WTC11 (cell line): ENCODE measurements around the gene FZD2. TPM values are rescaled to one million over a fixed set of nuclear protein-coding genes. Genes with fewer than 3 reads are reported as not detected.

Experiments
- CBFB ChIP-seq: sonication (generic); formaldehyde crosslinking; IDR thresholded peaks from 2 replicates; pipeline ENCODE4 v1.8.1; 2022; ENCODE audit warnings: mild to moderate bottlenecking, low read depth, missing genetic modification reagents
- FOXK1 ChIP-seq: sonication (generic); formaldehyde crosslinking; IDR thresholded peaks from 2 replicates; pipeline ENCODE4 v1.8.0; 2022; ENCODE audit warnings: mild to moderate bottlenecking, moderate library complexity, missing genetic modification reagents
- GABPB1 ChIP-seq: sonication (generic); formaldehyde crosslinking; IDR thresholded peaks from 2 replicates; pipeline ENCODE4 v1.8.1; 2023; ENCODE audit warnings: mild to moderate bottlenecking, missing genetic modification reagents
- NR1H2 ChIP-seq: sonication (generic); formaldehyde crosslinking; IDR thresholded peaks from 2 replicates; pipeline ENCODE4 v1.9.0; 2021; ENCODE audit warnings: mild to moderate bottlenecking, moderate library complexity, missing genetic modification reagents
- SMAD4 ChIP-seq: sonication (generic); formaldehyde crosslinking; IDR thresholded peaks from 2 replicates; pipeline ENCODE4 v1.8.0; 2022; ENCODE audit warnings: mild to moderate bottlenecking, missing genetic modification reagents
- SOX15 ChIP-seq: fragments of 250-450 bp; sonication (Bioruptor Pico); IDR thresholded peaks from 2 replicates; pipeline ENCODE4 v1.9.0; 2021; ENCODE audit warnings: mild to moderate bottlenecking
- TCF7 ChIP-seq: sonication (generic); formaldehyde crosslinking; IDR thresholded peaks from 2 replicates; pipeline ENCODE4 v1.8.0; 2022; ENCODE audit warnings: mild to moderate bottlenecking, low read depth, missing genetic modification reagents, moderate library complexity
- TEAD1 ChIP-seq: sonication (generic); formaldehyde crosslinking; IDR thresholded peaks from 2 replicates; pipeline ENCODE4 v1.8.0; 2022; ENCODE audit warnings: mild to moderate bottlenecking, missing genetic modification reagents
- ZNF138 ChIP-seq: sonication (generic); formaldehyde crosslinking; conservative IDR thresholded peaks from 2 replicates; pipeline ENCODE4 v1.8.1; 2022; ENCODE audit warnings: mild to moderate bottlenecking, moderate library complexity, missing genetic modification reagents
- ZNF219 ChIP-seq: sonication (generic); formaldehyde crosslinking; IDR thresholded peaks from 2 replicates; pipeline ENCODE4 v1.8.0; 2023; ENCODE audit warnings: missing genetic modification reagents, mild to moderate bottlenecking, borderline replicate concordance
- ZNF232 ChIP-seq: sonication (generic); formaldehyde crosslinking; IDR thresholded peaks from 2 replicates; pipeline ENCODE4 v1.8.0; 2022; ENCODE audit warnings: mild to moderate bottlenecking, missing genetic modification reagents
- ZNF263 ChIP-seq: sonication (generic); formaldehyde crosslinking; IDR thresholded peaks from 2 replicates; pipeline ENCODE4 v1.8.1; 2022; ENCODE audit warnings: low read depth, mild to moderate bottlenecking, moderate library complexity, missing genetic modification reagents
- ZNF396 ChIP-seq: fragments of 250-450 bp; sonication (Bioruptor Pico); IDR thresholded peaks from 2 replicates; pipeline ENCODE4 v1.8.0; 2021; ENCODE audit warnings: mild to moderate bottlenecking, moderate library complexity, borderline replicate concordance
- ZNF423 ChIP-seq: fragments of 250-450 bp; sonication (Bioruptor Pico); IDR thresholded peaks from 2 replicates; pipeline ENCODE4 v2.1.2; 2022; ENCODE audit warnings: mild to moderate bottlenecking, moderate library complexity
- total RNA-seq: library from RNA; stranded (reverse); gene quantifications from 3 replicates; pipeline ENCODE4 v1.2.3, GENCODE V29; 2021
- TF ChIP-seq, protein P1 (sequence below): sonication (generic); formaldehyde crosslinking; IDR thresholded peaks from 2 replicates; pipeline ENCODE4 v1.8.1; 2022; ENCODE audit warnings: mild to moderate bottlenecking, missing genetic modification reagents, moderate library complexity, borderline replicate concordance
- TF ChIP-seq, protein P2 (sequence below): sonication (generic); formaldehyde crosslinking; IDR thresholded peaks from 2 replicates; pipeline ENCODE4 v1.8.0; 2023; ENCODE audit warnings: missing genetic modification reagents, mild to moderate bottlenecking, borderline replicate concordance
- TF ChIP-seq, protein P3 (sequence below): sonication (generic); formaldehyde crosslinking; conservative IDR thresholded peaks from 2 replicates; pipeline ENCODE4 v1.8.1; 2022; ENCODE audit warnings: mild to moderate bottlenecking, missing genetic modification reagents
- TF ChIP-seq, protein P4 (sequence below): sonication (generic); formaldehyde crosslinking; IDR thresholded peaks from 2 replicates; pipeline ENCODE4 v1.8.0; 2022; ENCODE audit warnings: mild to moderate bottlenecking, missing genetic modification reagents
- TF ChIP-seq, protein P5 (sequence below): sonication (generic); formaldehyde crosslinking; conservative IDR thresholded peaks from 2 replicates; pipeline ENCODE4 v1.8.1; 2023; ENCODE audit warnings: mild to moderate bottlenecking, low read depth, missing genetic modification reagents, moderate library complexity

Gene FZD2
- total RNA-seq, 1 experiment from 2014 or later = 42.8 TPM

DNA sequence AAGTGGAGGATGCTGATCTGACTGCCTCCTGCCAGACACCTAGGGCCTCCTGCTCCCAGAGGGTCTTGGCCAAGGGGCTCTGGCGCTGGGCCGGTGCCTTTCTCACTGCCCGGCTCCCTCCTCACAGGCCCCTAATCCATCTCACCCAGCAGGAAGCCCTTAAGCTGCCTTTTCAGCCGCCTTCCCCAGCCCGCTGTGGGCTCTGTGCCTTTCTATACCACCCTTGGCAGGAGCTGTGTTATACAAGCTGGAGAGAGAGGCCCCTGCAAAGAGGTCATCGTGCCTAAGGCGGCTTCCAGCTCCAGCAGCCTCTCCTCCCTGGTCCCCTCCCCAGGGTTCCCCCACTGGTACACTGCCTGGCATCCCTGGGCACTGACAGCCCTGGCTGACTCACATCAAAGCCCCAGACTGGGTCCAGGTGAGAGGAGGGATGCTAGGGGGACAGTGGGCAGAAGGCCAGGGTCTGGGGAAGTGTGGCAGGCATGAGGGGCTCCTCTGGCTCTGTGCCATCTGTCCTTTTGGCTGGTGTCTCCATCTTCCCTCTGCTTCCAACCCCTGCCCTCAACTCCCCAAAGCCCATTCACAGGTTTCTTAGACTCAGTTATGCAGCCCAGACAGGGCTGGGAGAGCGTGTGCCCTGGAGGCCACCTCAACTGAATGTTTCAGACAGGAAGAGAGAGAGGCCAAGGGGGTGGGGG lies 15.3 kb upstream of the FZD2 start (continued):
- TF ChIP-seq, protein P1, sequence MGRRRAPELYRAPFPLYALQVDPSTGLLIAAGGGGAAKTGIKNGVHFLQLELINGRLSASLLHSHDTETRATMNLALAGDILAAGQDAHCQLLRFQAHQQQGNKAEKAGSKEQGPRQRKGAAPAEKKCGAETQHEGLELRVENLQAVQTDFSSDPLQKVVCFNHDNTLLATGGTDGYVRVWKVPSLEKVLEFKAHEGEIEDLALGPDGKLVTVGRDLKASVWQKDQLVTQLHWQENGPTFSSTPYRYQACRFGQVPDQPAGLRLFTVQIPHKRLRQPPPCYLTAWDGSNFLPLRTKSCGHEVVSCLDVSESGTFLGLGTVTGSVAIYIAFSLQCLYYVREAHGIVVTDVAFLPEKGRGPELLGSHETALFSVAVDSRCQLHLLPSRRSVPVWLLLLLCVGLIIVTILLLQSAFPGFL (CRISPR knock-in tag) = no peak
- TF ChIP-seq ZNF423 (CRISPR knock-in tag) (peak; percentile 77), TEAD1 (peak; percentile 55; the same call in 1 of the 2 replicates), TCF7 (no peak), ZNF219 (CRISPR knock-in tag) (no peak), ZNF232 (CRISPR knock-in tag) (no peak), ZNF138 (no peak), FOXK1 (CRISPR knock-in tag) (peak; percentile 25; the same call in 1 of the 2 replicates), GABPB1 (CRISPR knock-in tag) (no peak), ZNF263 (CRISPR knock-in tag) (peak; percentile 62; the same call in 1 of the 2 replicates), CBFB (CRISPR knock-in tag) (no peak), NR1H2 (CRISPR knock-in tag) (no peak), SOX15 (CRISPR knock-in tag) (no peak), ZNF396 (CRISPR knock-in tag) (no peak), SMAD4 (no peak)
- TF ChIP-seq, protein P2, sequence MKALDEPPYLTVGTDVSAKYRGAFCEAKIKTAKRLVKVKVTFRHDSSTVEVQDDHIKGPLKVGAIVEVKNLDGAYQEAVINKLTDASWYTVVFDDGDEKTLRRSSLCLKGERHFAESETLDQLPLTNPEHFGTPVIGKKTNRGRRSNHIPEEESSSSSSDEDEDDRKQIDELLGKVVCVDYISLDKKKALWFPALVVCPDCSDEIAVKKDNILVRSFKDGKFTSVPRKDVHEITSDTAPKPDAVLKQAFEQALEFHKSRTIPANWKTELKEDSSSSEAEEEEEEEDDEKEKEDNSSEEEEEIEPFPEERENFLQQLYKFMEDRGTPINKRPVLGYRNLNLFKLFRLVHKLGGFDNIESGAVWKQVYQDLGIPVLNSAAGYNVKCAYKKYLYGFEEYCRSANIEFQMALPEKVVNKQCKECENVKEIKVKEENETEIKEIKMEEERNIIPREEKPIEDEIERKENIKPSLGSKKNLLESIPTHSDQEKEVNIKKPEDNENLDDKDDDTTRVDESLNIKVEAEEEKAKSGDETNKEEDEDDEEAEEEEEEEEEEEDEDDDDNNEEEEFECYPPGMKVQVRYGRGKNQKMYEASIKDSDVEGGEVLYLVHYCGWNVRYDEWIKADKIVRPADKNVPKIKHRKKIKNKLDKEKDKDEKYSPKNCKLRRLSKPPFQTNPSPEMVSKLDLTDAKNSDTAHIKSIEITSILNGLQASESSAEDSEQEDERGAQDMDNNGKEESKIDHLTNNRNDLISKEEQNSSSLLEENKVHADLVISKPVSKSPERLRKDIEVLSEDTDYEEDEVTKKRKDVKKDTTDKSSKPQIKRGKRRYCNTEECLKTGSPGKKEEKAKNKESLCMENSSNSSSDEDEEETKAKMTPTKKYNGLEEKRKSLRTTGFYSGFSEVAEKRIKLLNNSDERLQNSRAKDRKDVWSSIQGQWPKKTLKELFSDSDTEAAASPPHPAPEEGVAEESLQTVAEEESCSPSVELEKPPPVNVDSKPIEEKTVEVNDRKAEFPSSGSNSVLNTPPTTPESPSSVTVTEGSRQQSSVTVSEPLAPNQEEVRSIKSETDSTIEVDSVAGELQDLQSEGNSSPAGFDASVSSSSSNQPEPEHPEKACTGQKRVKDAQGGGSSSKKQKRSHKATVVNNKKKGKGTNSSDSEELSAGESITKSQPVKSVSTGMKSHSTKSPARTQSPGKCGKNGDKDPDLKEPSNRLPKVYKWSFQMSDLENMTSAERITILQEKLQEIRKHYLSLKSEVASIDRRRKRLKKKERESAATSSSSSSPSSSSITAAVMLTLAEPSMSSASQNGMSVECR (CRISPR knock-in tag) = peak; percentile 31; the same call in 1 of the 2 replicates
- TF ChIP-seq, protein P3, sequence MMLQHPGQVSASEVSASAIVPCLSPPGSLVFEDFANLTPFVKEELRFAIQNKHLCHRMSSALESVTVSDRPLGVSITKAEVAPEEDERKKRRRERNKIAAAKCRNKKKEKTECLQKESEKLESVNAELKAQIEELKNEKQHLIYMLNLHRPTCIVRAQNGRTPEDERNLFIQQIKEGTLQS (CRISPR knock-in tag) = no peak
- TF ChIP-seq, protein P4, sequence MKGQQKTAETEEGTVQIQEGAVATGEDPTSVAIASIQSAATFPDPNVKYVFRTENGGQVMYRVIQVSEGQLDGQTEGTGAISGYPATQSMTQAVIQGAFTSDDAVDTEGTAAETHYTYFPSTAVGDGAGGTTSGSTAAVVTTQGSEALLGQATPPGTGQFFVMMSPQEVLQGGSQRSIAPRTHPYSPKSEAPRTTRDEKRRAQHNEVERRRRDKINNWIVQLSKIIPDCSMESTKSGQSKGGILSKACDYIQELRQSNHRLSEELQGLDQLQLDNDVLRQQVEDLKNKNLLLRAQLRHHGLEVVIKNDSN (CRISPR knock-in tag) = no peak
- TF ChIP-seq, protein P5, sequence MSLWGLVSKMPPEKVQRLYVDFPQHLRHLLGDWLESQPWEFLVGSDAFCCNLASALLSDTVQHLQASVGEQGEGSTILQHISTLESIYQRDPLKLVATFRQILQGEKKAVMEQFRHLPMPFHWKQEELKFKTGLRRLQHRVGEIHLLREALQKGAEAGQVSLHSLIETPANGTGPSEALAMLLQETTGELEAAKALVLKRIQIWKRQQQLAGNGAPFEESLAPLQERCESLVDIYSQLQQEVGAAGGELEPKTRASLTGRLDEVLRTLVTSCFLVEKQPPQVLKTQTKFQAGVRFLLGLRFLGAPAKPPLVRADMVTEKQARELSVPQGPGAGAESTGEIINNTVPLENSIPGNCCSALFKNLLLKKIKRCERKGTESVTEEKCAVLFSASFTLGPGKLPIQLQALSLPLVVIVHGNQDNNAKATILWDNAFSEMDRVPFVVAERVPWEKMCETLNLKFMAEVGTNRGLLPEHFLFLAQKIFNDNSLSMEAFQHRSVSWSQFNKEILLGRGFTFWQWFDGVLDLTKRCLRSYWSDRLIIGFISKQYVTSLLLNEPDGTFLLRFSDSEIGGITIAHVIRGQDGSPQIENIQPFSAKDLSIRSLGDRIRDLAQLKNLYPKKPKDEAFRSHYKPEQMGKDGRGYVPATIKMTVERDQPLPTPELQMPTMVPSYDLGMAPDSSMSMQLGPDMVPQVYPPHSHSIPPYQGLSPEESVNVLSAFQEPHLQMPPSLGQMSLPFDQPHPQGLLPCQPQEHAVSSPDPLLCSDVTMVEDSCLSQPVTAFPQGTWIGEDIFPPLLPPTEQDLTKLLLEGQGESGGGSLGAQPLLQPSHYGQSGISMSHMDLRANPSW (CRISPR knock-in tag) = no peak
- TF ChIP-seq, all 79 proteins: peak for 10
